ENCODE data around the gene EEPD1.

Gene EEPD1

GRCh38 chr7:36286688-36287087 lies 133.6 kb downstream of the EEPD1 start:
- in situ Hi-C loops (cut with MboI; ENCODE audit: low sequenced_read_pairs, unreplicated experiment) = no loop called here
- no peak for DNase-seq (ENCODE audit: low spot score)
- no peak for TF ChIP-seq CTCF (IDR thresholded peaks at IDR 0.05; ENCODE audit: borderline replicate concordance, control extremely low read depth, extremely low read depth, insufficient read depth, missing control alignments)

GRCh38 chr7:36287371-36288241 lies 134.6 kb downstream of the EEPD1 start:
- no peak for TF ChIP-seq CTCF (IDR thresholded peaks at IDR 0.05; ENCODE audit: borderline replicate concordance, control extremely low read depth, extremely low read depth, insufficient read depth, missing control alignments)
- in situ Hi-C loops (cut with MboI; ENCODE audit: low sequenced_read_pairs, unreplicated experiment) = no loop called here
- DNase-seq (ENCODE audit: low spot score) = no peak

- in situ Hi-C loops (cut with MboI; ENCODE audit: low sequenced_read_pairs, unreplicated experiment) = no loop called here
- DNase-seq (ENCODE audit: low spot score) = no peak
- TF ChIP-seq CTCF (IDR thresholded peaks at IDR 0.05; ENCODE audit: borderline replicate concordance, control extremely low read depth, extremely low read depth, insufficient read depth, missing control alignments) = no peak
These were observed 135.4 kb downstream of the EEPD1 start for GRCh38 chr7:36288501-36288900.

GRCh38 chr7:36289833-36290661 lies 137.0 kb downstream of the EEPD1 start:
- no peak for DNase-seq (ENCODE audit: low spot score)
- in situ Hi-C loops (cut with MboI; ENCODE audit: low sequenced_read_pairs, unreplicated experiment) = loop anchor here (5.0 kb wide), 1 partner anchor 298 kb away; no protein-coding TSS in a partner anchor
- TF ChIP-seq CTCF (IDR thresholded peaks at IDR 0.05; ENCODE audit: borderline replicate concordance, control extremely low read depth, extremely low read depth, insufficient read depth, missing control alignments) = no peak

- peak; percentile 92 for TF ChIP-seq CTCF (IDR thresholded peaks at IDR 0.05; ENCODE audit: borderline replicate concordance, control extremely low read depth, extremely low read depth, insufficient read depth, missing control alignments)
- in situ Hi-C loops (cut with MboI; ENCODE audit: low sequenced_read_pairs, unreplicated experiment) = loop anchor here (5.0 kb wide), 1 partner anchor 299 kb away; no protein-coding TSS in a partner anchor
These were observed 138.6 kb downstream of the EEPD1 start for GRCh38 chr7:36291387-36292316.

GRCh38 chr7:36295090-36295489 lies 142.0 kb downstream of the EEPD1 start:
- in situ Hi-C loops (cut with MboI; ENCODE audit: low sequenced_read_pairs, unreplicated experiment) = no loop called here
- DNase-seq (ENCODE audit: low spot score) = no peak
- no peak for TF ChIP-seq CTCF (IDR thresholded peaks at IDR 0.05; ENCODE audit: borderline replicate concordance, control extremely low read depth, extremely low read depth, insufficient read depth, missing control alignments)

More at GRCh38 chr7:36291387-36292316, 138.6 kb downstream of the EEPD1 start:
- peak; percentile 79 for DNase-seq (ENCODE audit: low spot score)

Measured in GM13976 (cell line).